GM12878 (cell line): ENCODE results near the gene ATG13.

Experiments used
- CREB1 ChIP-seq: IDR thresholded peaks from 2 replicates; pipeline ENCODE4 v1.6.1; 2012; ENCODE audit warnings: low read depth, mild to moderate bottlenecking, inconsistent platforms
- TF ChIP-seq, protein P1 (sequence below): fragments of 450-650 bp; IDR thresholded peaks from 2 replicates; pipeline ENCODE4 v1.6.1; 2017; ENCODE audit warnings: mild to moderate bottlenecking, moderate library complexity

DNA sequence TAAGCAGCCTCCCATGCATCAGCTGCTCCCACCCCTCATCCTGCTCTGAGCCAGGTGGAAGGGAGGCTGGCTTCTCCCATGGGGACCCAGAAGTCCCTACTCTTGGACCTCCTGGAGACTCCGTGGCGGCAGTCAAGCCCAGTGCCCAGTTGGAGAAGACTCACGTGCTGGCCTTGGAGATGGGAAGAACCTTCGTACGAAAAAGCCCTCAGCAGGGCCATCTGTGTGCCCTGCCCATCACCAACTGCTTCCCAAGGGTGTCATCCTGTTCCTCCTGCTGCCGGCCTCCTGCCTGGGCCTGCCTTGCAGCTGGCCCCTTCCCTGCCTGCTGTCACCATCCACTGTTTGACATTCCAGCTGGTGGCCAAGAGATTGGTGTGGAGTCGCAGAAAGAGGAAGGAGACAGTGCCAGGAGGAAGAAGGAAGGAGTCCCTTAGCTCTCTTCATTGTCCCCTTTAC lies 55.1 kb downstream of the ATG13 start:
- TF ChIP-seq, protein P1, sequence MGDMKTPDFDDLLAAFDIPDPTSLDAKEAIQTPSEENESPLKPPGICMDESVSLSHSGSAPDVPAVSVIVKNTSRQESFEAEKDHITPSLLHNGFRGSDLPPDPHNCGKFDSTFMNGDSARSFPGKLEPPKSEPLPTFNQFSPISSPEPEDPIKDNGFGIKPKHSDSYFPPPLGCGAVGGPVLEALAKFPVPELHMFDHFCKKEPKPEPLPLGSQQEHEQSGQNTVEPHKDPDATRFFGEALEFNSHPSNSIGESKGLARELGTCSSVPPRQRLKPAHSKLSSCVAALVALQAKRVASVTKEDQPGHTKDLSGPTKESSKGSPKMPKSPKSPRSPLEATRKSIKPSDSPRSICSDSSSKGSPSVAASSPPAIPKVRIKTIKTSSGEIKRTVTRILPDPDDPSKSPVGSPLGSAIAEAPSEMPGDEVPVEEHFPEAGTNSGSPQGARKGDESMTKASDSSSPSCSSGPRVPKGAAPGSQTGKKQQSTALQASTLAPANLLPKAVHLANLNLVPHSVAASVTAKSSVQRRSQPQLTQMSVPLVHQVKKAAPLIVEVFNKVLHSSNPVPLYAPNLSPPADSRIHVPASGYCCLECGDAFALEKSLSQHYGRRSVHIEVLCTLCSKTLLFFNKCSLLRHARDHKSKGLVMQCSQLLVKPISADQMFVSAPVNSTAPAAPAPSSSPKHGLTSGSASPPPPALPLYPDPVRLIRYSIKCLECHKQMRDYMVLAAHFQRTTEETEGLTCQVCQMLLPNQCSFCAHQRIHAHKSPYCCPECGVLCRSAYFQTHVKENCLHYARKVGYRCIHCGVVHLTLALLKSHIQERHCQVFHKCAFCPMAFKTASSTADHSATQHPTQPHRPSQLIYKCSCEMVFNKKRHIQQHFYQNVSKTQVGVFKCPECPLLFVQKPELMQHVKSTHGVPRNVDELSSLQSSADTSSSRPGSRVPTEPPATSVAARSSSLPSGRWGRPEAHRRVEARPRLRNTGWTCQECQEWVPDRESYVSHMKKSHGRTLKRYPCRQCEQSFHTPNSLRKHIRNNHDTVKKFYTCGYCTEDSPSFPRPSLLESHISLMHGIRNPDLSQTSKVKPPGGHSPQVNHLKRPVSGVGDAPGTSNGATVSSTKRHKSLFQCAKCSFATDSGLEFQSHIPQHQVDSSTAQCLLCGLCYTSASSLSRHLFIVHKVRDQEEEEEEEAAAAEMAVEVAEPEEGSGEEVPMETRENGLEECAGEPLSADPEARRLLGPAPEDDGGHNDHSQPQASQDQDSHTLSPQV, result no peak
- no peak for TF ChIP-seq CREB1
